ENCODE measurements around the gene NOTO.

The NOTO gene

DNA sequence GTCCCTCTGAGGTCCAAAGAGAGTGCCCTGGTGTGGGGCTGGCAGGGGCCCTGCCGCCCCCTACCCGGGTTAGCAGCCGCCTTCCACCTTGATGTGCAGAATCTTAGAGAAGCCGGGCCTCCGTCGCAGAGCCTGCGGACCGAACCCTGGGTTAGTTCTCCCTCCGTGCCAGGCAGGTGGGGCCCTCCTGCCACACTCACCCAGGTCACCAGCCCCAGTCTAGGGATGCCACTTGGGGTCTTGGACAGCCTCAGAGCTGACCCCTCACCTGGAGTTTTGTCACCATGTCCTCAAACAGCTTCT is 56.5 kb downstream of the NOTO start:
- DNase-seq = no peak

DNA sequence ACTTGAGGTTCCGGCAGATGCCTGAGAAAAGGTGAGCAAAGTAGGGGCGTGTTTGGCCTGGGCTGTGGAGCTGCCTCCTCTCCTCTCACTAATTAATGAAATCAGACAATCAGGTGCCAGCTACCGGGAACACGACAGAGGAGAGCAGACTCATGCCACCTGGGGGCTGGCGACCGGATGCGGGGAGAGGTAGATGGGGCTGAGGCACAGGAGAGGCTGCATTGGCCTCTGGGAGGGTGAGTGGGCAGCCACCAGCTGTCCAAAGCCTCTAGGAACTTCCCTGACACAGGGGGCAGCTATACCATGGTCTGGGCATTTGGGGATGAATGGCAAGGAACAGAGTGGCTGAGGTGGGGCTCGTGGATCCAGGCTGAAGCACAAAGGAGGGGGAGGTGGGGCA is 56.9 kb downstream of the NOTO start:
- no peak for DNase-seq

DNA sequence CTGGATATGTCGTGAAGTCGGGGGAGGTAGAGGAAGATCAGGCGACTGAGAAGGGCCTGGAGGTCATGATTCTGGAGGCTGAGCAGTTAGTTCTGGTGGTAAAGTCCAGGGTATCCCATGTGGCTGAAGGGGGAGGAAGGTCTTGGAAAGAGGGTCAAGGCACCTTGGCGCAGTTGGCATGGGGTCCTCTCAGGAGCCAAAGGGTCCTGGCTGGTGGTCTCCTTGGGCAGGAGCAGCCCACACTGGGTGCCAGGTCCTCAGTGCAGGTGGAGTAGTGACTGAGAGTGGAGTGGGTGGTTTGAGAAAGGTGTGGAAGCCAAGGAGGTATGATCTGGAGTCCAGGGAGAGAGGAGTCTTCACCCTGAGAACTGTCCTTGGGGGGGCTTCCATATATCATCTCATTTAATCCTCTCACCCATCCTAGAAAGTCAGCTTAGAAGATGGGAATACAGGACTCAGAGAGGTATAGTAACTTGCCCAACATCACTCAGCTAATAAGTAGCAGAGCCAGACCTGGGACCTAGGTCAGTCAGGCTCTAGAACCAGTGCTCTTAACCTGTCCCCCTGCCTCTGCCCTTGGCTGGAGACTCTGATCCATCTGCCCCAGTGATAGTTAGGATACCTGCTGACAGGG is 57.4 kb downstream of the NOTO start:
- DNase-seq = no peak

DNA sequence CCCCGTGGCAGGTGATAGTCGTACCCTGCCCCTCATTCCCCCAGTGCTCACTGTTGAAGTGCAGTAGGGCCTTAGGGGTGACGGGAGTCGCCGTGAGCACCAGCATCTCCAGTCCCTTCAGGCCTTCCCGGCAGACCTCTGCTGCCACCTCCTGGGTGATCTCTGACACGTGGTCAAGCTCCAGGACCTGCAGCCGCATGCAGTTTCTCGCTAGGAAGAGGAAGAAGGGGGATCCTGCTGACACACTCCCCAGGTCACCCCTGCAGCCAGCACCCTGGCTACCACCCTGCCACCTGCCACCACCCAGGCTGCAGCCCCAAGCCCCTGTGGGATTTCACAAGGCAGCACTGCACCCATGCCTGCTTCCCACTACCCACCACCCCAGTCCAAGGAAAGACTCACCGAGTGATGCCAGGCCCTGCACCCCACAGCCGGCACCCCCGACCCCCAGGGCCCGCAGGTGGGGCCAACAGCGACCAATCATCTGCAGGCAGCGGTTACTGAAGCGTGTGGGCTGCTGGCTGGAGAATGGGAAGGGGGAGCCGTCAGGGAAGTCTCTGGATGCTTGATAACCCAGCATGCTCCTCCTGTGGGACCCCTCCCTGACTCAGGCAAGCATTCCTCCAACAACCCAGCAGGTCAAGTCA is 58.1 kb downstream of the NOTO start:
- DNase-seq = no peak
